ENCODE measurements around the gene ILF3.

Gene ILF3

GRCh38 chr19:10653732-10654609 is at the start of gene ILF3:
TSS of gene ILF3 (plus strand) at chr19:10654346. CDS start at chr19:10670606, 16,260 bp downstream.
- DNase-seq = peak; percentile 98 to 100 (median 100)

- no peak for DNase-seq
These were observed 49.6 kb upstream of the ILF3 start for GRCh38 chr19:10604460-10604980.

- DNase-seq = no peak
These were observed 42.2 kb upstream of the ILF3 start for GRCh38 chr19:10611907-10612306.

GRCh38 chr19:10612499-10613119 is 41.5 kb upstream of the ILF3 start:
- no peak for DNase-seq

- DNase-seq = no peak
These were observed 38.6 kb upstream of the ILF3 start for GRCh38 chr19:10615429-10616023.

- DNase-seq = no peak
These were observed 36.6 kb upstream of the ILF3 start for GRCh38 chr19:10617409-10618121.

GRCh38 chr19:10618846-10619245 is 35.3 kb upstream of the ILF3 start:
- DNase-seq = no peak

GRCh38 chr19:10620786-10621185 is 33.4 kb upstream of the ILF3 start:
- DNase-seq = no peak

- no peak for DNase-seq
These were observed 32.2 kb upstream of the ILF3 start for GRCh38 chr19:10621966-10622365.

- DNase-seq = peak in 1 of 4 experiments; percentile 23
These were observed 29.6 kb upstream of the ILF3 start for GRCh38 chr19:10624585-10624984.

- no peak for DNase-seq
These were observed 29.0 kb upstream of the ILF3 start, which contains the start of gene SLC44A2 for GRCh38 chr19:10625003-10625761. TSS of gene SLC44A2 (plus strand) at chr19:10625553. CDS start at chr19:10625634, 81 bp downstream.

- DNase-seq = no peak
These were observed 28.4 kb upstream of the ILF3 start for GRCh38 chr19:10625762-10626138.

- DNase-seq = no peak
These were observed 22.3 kb upstream of the ILF3 start for GRCh38 chr19:10631874-10632273.

- no peak for DNase-seq
These were observed 19.7 kb upstream of the ILF3 start for GRCh38 chr19:10634430-10634829.

- no peak for DNase-seq
These were observed 19.2 kb upstream of the ILF3 start for GRCh38 chr19:10634963-10635362.

GRCh38 chr19:10636304-10636972 is 17.7 kb upstream of the ILF3 start:
- no peak for DNase-seq

GRCh38 chr19:10637894-10638293 is 16.3 kb upstream of the ILF3 start:
- no peak for DNase-seq

- no peak for DNase-seq
These were observed 14.3 kb upstream of the ILF3 start for GRCh38 chr19:10639836-10640235.

- no peak for DNase-seq
These were observed 13.8 kb upstream of the ILF3 start for GRCh38 chr19:10640361-10640760.

GRCh38 chr19:10641248-10641647 is 12.9 kb upstream of the ILF3 start:
- no peak for DNase-seq

GRCh38 chr19:10642473-10643171 is 11.5 kb upstream of the ILF3 start:
- DNase-seq = no peak
